ENCODE data around the gene WDR77. TPM values are rescaled to one million over a fixed set of nuclear protein-coding genes. Genes with fewer than 3 reads are reported as not detected.

The WDR77 gene
- total and polyA plus RNA-seq, 2 of the 13 experiments (the other 11 are each of a cell fraction or from before 2014, with no cell fraction given): 90.6 to 108 TPM

DNA sequence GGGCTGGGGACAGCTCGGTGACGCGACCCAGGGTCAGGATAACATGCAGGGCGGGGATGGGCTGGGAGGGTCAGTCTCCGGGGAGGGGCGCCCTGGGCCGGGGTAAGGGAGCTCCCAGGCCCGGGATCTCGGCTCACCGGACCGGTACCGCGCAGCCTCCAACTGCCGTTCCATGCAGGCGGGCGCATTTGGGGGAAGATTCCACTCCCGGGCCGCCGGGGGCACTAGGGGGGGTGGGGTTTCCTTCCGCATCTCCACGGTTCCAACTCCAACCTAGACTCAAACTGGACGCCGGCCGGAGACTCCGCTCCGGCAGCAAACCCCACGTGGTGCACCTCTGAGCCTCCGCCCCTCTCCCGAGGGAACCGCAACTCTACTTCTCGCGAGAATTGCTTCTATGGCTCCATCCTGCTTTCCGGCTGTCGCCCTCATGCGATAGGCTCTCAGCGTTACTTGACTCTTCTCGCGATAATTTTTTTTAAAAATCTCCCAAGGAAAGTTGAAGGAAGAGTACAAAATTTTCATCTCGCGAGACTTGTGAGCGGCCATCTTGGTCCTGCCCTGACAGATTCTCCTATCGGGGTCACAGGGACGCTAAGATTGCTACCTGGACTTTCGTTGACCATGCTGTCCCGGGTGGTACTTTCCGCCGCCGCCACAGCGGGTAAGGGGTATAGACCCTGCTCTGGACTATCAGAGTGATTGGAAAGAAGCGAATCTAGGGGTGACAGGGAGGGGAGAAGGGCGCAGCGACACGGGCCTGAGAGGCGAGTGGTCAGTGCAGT, at the start of gene WDR77, which contains the start of gene ATP5PB (continued):
- TF ChIP-seq, protein P1, sequence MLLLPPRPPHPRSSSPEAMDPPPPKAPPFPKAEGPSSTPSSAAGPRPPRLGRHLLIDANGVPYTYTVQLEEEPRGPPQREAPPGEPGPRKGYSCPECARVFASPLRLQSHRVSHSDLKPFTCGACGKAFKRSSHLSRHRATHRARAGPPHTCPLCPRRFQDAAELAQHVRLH (CRISPR knock-in tag; IDR thresholded peaks at IDR 0.05; ENCODE audit: borderline replicate concordance, low read depth): 0 out of 2 replicates have a peak, but pooled peaks have one; percentile 25
- TF ChIP-seq ARHGAP35 (CRISPR knock-in tag; IDR thresholded peaks at IDR 0.05; ENCODE audit: borderline replicate concordance) (peak; percentile 29; the same call in 1 of the 2 replicates), ZSCAN9 (CRISPR knock-in tag; IDR thresholded peaks at IDR 0.05; ENCODE audit: borderline replicate concordance) (peak; percentile 51; the same call in 1 of the 2 replicates), ZEB1 (IDR thresholded peaks at IDR 0.05; ENCODE audit: insufficient replicate concordance, low read depth) (peak; percentile 48), ZNF607 (CRISPR knock-in tag; IDR thresholded peaks at IDR 0.05; ENCODE audit: borderline replicate concordance) (peak; percentile 35; the same call in 1 of the 2 replicates), KDM4B (CRISPR knock-in tag; IDR thresholded peaks at IDR 0.05) (0 out of 2 replicates have a peak, but pooled peaks have one; percentile 23), NKX3-1 (CRISPR knock-in tag; IDR thresholded peaks at IDR 0.05) (no peak), FOXK1 (CRISPR knock-in tag; IDR thresholded peaks at IDR 0.05; ENCODE audit: borderline replicate concordance, low read depth) (no peak), CREB1 (IDR thresholded peaks at IDR 0.05) (no peak), CREB1 (CRISPR knock-in tag; IDR thresholded peaks at IDR 0.05) (no peak), PHF21A (CRISPR knock-in tag; IDR thresholded peaks at IDR 0.05) (peak; percentile 56; the same call in 1 of the 2 replicates), ZNF335 (CRISPR knock-in tag; IDR thresholded peaks at IDR 0.05) (0 out of 2 replicates have a peak, but pooled peaks have one; percentile 44)
- TF ChIP-seq, protein P2, sequence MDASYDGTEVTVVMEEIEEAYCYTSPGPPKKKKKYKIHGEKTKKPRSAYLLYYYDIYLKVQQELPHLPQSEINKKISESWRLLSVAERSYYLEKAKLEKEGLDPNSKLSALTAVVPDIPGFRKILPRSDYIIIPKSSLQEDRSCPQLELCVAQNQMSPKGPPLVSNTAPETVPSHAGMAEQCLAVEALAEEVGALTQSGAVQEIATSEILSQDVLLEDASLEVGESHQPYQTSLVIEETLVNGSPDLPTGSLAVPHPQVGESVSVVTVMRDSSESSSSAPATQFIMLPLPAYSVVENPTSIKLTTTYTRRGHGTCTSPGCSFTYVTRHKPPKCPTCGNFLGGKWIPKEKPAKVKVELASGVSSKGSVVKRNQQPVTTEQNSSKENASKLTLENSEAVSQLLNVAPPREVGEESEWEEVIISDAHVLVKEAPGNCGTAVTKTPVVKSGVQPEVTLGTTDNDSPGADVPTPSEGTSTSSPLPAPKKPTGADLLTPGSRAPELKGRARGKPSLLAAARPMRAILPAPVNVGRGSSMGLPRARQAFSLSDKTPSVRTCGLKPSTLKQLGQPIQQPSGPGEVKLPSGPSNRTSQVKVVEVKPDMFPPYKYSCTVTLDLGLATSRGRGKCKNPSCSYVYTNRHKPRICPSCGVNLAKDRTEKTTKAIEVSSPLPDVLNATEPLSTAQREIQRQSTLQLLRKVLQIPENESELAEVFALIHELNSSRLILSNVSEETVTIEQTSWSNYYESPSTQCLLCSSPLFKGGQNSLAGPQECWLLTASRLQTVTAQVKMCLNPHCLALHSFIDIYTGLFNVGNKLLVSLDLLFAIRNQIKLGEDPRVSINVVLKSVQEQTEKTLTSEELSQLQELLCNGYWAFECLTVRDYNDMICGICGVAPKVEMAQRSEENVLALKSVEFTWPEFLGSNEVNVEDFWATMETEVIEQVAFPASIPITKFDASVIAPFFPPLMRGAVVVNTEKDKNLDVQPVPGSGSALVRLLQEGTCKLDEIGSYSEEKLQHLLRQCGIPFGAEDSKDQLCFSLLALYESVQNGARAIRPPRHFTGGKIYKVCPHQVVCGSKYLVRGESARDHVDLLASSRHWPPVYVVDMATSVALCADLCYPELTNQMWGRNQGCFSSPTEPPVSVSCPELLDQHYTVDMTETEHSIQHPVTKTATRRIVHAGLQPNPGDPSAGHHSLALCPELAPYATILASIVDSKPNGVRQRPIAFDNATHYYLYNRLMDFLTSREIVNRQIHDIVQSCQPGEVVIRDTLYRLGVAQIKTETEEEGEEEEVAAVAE (CRISPR knock-in tag; IDR thresholded peaks at IDR 0.05; ENCODE audit: borderline replicate concordance): peak; percentile 44; the same call in 1 of the 2 replicates
- TF ChIP-seq, protein P3, sequence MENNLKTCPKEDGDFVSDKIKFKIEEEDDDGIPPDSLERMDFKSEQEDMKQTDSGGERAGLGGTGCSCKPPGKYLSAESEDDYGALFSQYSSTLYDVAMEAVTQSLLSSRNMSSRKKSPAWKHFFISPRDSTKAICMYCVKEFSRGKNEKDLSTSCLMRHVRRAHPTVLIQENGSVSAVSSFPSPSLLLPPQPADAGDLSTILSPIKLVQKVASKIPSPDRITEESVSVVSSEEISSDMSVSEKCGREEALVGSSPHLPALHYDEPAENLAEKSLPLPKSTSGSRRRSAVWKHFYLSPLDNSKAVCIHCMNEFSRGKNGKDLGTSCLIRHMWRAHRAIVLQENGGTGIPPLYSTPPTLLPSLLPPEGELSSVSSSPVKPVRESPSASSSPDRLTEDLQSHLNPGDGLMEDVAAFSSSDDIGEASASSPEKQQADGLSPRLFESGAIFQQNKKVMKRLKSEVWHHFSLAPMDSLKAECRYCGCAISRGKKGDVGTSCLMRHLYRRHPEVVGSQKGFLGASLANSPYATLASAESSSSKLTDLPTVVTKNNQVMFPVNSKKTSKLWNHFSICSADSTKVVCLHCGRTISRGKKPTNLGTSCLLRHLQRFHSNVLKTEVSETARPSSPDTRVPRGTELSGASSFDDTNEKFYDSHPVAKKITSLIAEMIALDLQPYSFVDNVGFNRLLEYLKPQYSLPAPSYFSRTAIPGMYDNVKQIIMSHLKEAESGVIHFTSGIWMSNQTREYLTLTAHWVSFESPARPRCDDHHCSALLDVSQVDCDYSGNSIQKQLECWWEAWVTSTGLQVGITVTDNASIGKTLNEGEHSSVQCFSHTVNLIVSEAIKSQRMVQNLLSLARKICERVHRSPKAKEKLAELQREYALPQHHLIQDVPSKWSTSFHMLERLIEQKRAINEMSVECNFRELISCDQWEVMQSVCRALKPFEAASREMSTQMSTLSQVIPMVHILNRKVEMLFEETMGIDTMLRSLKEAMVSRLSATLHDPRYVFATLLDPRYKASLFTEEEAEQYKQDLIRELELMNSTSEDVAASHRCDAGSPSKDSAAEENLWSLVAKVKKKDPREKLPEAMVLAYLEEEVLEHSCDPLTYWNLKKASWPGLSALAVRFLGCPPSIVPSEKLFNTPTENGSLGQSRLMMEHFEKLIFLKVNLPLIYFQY (CRISPR knock-in tag; IDR thresholded peaks at IDR 0.05; ENCODE audit: borderline replicate concordance): peak; percentile 72; the same call in 1 of the 2 replicates
- TF ChIP-seq, protein P4, sequence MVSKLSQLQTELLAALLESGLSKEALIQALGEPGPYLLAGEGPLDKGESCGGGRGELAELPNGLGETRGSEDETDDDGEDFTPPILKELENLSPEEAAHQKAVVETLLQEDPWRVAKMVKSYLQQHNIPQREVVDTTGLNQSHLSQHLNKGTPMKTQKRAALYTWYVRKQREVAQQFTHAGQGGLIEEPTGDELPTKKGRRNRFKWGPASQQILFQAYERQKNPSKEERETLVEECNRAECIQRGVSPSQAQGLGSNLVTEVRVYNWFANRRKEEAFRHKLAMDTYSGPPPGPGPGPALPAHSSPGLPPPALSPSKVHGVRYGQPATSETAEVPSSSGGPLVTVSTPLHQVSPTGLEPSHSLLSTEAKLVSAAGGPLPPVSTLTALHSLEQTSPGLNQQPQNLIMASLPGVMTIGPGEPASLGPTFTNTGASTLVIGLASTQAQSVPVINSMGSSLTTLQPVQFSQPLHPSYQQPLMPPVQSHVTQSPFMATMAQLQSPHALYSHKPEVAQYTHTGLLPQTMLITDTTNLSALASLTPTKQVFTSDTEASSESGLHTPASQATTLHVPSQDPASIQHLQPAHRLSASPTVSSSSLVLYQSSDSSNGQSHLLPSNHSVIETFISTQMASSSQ (IDR thresholded peaks at IDR 0.05; ENCODE audit: low read depth): no peak
- TF ChIP-seq, protein P4 (CRISPR knock-in tag; IDR thresholded peaks at IDR 0.05; ENCODE audit: borderline replicate concordance): no peak

All from HepG2 (cell line).